HG03097 (cell line): ENCODE data around the gene CTCFL.

Experiments
- ATAC-seq: cut with Tn5 transposase; IDR thresholded peaks from one replicate; pipeline ENCODE4 v1.9.1; 2021; ENCODE audit not compliant: unreplicated experiment, low FRiP score

The CTCFL gene

DNA sequence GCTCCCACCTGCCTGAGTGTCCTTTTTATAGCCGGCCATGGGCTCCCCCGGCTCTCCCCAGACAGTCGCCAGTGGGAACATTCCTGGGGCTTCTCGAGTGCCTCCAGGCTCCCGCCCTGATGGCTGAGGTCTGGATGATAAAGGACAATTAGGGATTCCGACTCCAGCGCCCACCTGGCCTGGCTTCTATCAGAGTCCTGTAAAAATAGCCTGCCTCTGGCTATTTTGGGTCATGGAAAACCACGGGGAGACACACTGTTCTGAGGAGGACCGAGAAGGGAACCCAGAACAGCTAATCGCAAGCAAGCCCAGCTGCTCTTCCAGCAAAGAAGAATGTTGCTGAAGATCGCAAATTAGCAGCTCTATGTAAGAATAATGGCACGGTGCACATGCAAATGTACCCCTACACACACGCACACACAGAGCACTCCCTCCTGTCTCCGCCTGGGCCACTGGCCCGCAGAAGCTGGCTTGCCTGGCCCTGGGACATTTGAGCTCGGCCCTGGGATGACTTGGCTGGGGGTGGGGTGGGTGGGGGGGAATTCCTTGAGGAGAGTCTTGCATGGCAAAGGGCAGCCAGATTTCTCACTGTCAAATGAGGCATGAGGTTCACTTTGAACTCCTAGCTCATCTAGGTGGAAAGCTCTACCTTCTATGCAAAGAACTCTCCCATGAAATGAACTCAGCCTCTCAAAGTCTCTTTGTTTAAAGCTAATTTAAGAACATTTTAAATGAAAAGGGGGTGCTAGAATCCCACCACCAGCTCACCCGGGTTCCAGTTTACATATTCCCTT lies 55.3 kb downstream of the CTCFL start:
- no peak for ATAC-seq

GRCh38 chr20:57468523-57469417 lies 56.2 kb downstream of the CTCFL start:
- no peak for ATAC-seq

DNA sequence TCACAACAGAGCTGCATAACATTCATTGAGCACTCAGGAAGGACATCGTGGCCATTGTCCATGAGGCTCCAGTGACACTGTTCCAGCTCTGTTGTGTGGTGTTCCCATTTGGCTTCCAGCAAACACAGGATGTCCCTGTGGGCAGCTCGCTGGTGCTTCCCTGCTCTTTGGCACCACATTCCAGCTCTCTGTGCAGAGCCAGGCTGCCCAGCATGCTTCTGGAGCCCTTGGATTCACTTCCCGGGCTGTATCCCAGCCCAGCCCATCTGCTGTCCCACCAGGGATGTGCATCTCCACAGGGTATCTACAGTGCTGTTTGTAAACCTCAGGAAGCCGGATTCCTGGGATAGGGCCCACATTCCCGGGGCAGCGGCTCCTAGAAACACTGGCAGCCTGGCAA lies 57.2 kb downstream of the CTCFL start:
- no peak for ATAC-seq

GRCh38 chr20:57465943-57466342 lies 59.0 kb downstream of the CTCFL start:
- ATAC-seq, result no peak

GRCh38 chr20:57465486-57465885 lies 59.5 kb downstream of the CTCFL start:
- ATAC-seq, result no peak

- no peak for ATAC-seq
Measured at GRCh38 chr20:57464642-57465211, 60.2 kb downstream of the CTCFL start.

DNA sequence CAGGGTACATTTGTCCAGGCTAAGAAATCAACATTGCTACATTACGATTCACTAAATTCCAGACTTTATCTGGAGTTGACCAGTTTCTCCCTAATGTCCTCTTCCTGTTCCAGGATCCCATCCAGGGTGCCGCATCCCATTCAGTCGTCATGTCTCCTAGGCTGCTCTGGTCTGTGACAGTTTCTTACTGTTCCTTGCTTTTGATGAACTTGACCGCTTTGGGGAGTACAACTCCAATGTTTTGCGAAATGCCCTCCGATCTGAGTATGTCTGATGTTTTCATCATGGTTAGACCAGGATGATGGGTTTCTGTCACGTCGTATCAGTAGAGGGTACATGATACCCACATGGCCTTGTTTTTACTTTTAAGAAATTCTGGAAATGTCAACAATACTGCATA lies 62.2 kb downstream of the CTCFL start:
- ATAC-seq, result no peak

DNA sequence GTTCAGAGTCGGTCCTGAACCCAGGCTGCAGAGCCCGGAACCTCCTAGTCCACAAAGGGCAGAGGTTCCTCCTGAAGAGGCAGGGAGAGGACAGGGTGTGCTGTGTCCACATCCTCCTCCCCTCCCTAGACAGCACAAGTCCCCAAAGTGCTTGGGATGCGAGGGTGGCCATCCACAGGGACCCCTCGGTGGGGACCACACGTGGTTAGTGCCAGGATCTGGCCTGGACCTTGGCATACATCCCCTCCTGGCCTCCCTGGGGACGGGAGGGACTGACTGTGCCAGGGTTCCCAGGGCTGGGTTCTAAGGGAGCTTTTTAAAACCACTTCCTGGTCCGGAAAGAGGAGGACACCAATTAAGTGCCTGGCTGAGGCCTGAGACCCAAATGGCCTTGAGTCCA lies 63.2 kb downstream of the CTCFL start:
- ATAC-seq, result no peak

DNA sequence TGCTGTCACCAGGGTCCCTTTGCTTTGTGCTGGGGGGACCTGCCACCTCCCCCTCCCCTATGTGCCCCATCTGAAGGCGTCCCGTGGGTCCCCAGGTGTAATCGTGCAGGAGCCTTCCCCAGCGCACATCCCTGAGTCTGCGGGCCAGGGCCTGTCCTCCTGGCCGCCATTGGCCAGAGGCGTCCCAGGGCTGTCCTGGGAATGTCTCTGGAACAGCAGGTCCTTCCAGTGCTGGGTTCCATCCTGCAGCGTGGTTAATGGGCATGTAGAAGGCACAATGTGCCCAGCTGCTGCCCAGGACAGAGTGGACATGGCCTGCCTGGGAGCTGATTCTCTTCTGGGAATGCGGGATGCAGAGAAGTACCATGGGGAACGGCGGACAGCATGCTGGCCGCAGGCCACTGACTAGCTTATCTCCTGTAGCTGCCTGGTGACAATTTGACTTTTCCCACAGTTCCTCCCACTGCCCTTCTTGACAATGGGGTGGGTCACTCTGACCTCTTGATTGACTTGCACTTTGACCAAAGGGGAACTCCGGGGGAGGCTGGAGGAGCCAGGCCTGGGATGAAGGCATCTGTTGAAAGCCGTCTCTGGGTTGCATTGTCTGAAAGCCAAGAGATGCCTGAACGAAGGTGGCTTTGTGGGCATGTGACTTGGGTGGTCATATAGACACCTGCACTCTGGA lies 64.0 kb downstream of the CTCFL start:
- ATAC-seq, result no peak

DNA sequence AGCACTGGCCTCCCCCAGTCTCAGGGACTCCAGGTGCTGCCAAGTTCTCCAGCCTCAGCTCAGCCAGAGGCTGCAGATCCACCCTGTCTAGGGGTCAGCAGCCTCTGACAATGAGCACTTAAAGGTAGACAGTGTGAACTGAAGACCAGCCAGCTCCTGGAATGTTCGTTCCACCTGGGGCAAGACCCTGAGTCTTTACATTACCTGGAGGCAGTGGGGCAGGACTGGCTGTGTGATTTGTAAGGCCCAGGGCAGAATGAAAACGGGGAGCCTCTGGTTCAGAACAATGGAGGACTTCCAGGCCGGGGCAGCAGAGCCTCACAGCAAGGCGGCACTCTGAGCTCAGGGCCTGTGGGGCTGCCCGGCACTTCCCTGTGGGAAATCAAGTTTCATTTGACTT lies 65.0 kb downstream of the CTCFL start:
- ATAC-seq, result no peak

GRCh38 chr20:57459278-57459677 lies 65.7 kb downstream of the CTCFL start:
- ATAC-seq, result no peak

- ATAC-seq, result no peak
Measured at GRCh38 chr20:57458400-57459160, 66.4 kb downstream of the CTCFL start.

GRCh38 chr20:57457243-57458095 lies 67.5 kb downstream of the CTCFL start:
- ATAC-seq, result no peak

- ATAC-seq, result no peak
Measured at GRCh38 chr20:57456116-57456515, 68.8 kb downstream of the CTCFL start.

- no peak for ATAC-seq
Measured at GRCh38 chr20:57455386-57455785, 69.6 kb downstream of the CTCFL start.

- ATAC-seq, result no peak
Measured at GRCh38 chr20:57451795-57452661, 72.9 kb downstream of the CTCFL start.

DNA sequence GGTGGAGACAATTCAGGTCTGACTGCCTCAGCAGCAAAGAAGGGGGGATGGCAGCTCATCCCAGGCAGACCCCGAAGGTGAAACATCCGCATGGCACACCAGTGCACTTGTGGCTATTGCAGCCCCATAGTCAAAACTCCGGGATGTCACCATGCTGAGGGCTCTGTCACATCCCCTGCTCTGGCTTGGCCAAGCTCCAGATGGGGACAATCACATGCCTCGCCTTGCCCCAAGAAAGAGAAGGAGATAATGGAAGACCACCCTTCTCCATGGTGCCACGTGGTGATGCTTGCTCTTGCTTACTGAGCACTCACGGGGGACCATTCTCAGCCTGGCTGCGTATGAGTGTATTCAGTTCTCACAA lies 73.5 kb downstream of the CTCFL start:
- ATAC-seq, result no peak

DNA sequence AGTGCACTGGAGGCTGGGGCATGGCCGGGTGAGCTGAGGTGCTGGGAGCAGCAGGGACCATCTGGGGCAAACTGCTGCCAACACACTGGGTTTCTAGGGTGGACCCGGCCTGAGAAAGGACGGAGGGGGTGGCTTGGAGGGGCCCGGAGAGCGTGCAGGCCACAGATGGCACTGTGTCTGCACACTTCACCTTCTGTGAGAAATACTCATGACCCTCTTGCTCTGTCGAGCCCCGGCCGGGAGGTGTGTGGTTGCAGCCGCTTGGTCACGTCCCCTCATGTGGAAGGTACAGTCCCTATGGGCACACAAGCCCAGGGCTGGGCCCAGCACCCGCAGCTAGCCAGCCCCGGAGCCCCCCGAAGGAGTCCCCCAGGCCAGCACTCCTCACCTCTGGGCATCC lies 74.0 kb downstream of the CTCFL start:
- peak; percentile 17 for ATAC-seq
